GM21619 (cell line): ENCODE data around the gene DEAF1.

ENCODE experiments used
- ATAC-seq: cut with Tn5 transposase; IDR thresholded peaks from one replicate; pipeline ENCODE4 v1.9.1; 2021; ENCODE audit not compliant: unreplicated experiment

The DEAF1 gene

DNA sequence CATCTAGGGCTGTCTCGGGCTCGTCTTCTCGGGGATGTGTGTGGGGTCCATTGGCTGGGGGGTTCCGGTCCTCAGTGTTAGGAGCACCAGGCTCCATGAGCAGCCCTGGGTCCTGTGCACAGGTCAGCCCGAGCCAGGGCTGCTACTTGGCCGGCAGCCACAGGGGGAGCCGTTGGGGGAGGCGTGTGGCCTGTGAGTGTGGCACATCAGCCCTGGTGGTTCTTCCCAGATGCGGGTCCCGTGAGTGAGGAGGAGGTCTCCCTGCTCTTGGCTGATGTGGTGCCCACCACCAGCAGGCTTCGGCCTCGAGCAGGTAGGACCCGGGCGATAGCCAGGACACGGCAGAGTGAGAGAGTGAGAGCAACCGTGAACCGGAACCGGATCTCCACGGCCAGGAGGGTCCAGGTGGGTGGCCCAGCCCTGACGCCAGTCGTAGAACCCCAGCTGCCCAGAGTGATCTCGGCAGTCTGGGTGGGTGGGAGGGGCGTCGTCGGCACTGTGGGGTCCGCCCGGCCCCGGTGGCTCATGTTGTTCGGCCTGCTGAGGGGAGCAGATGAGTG is 97.8 kb downstream of the DEAF1 start:
- ATAC-seq, result no peak

GRCh38 chr11:596374-596773 is 98.6 kb downstream of the DEAF1 start:
- ATAC-seq, result no peak

GRCh38 chr11:595400-595799 is 99.6 kb downstream of the DEAF1 start:
- ATAC-seq, result no peak
